Nephron (organoid): ENCODE measurements around the gene GALNT4.

Source experiments
- H3K27ac Mint-ChIP-seq, 3 experiments: 2 replicates each; pipeline ENCODE4 v1.8.0; 2020; ENCODE audit warnings: mixed read lengths in 3 of 3, mild to moderate bottlenecking in 2 of 3, moderate library complexity in 1 of 3
- H3K27me3 Mint-ChIP-seq: 2 replicates; pipeline ENCODE4 v1.8.0; 2021; ENCODE audit warnings: low read depth, mild to moderate bottlenecking, moderate library complexity, mixed read lengths
- H3K36me3 Mint-ChIP-seq: 2 replicates; pipeline ENCODE4 v1.8.0; 2020; ENCODE audit warnings: low read depth, mixed read lengths
- H3K4me1 Mint-ChIP-seq: 2 replicates; pipeline ENCODE4 v1.8.0; 2020; ENCODE audit warnings: mixed read lengths
- H3K4me3 Mint-ChIP-seq, 3 experiments: 2 replicates each; pipeline ENCODE4 v1.8.0; 2020; ENCODE audit warnings: mild to moderate bottlenecking in 3 of 3, mixed read lengths in 3 of 3, moderate library complexity in 2 of 3
- H3K9me3 Mint-ChIP-seq: 2 replicates; pipeline ENCODE4 v1.8.0; 2020; ENCODE audit warnings: mixed read lengths
- CTCF ChIP-seq, 3 experiments: fragments of 200-600 bp; sonication (generic); IDR thresholded peaks; one replicate each; pipeline ENCODE4 v1.5.0; 2021; ENCODE audit warnings: antibody characterized with exemption in 3 of 3; ENCODE audit not compliant: unreplicated experiment in 3 of 3

Gene GALNT4

DNA sequence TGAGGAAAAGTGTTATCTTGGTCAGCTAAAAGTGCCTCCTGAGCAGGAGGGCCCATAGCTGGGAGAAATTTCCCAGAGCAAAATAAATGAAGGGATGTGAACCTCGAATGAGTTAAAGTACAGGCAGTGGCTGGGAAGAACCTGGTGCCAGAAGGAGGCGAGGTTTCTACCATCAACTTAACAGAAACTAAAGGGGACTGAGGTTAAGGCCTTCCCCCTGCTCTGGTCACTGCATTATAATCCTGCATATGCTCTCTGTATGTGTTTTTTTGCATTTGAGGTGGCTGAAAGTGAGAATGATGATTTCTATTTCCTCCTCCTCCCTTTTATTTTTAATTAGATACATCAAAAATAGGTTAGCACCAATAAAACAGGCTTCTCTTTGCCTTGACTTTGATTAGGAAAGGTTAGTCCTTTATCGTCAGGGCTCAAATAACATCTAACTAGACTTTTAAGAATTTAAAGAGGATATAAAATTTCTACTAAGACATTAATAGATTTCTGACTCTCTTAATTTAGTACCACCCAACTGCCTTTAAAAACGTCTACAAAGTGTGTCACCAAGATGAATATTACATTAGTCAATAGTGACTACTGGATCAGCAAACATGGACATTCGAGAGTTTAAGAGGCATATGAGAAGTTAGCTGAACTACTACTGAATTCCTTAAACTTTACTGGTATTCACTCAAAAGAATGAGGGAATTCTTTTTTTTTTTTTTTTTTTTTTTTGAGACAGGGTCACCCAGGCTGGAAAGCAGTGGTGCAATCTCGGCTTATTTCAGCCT lies 49.2 kb downstream of the GALNT4 start:
- H3K27ac Mint-ChIP-seq = no peak overlapping the region
- H3K36me3 Mint-ChIP-seq = no peaks in the 10 kb centered on the region
- no peaks in the 10 kb centered on the region for H3K4me1 Mint-ChIP-seq
- H3K4me3 Mint-ChIP-seq = no peak overlapping the region
- no peaks in the 10 kb centered on the region for H3K27me3 Mint-ChIP-seq
- H3K9me3 Mint-ChIP-seq = no peaks in the 10 kb centered on the region
- no peak for TF ChIP-seq CTCF (IDR thresholded peaks at IDR 0.05; ENCODE audit: unreplicated experiment in 3 of 3)

DNA sequence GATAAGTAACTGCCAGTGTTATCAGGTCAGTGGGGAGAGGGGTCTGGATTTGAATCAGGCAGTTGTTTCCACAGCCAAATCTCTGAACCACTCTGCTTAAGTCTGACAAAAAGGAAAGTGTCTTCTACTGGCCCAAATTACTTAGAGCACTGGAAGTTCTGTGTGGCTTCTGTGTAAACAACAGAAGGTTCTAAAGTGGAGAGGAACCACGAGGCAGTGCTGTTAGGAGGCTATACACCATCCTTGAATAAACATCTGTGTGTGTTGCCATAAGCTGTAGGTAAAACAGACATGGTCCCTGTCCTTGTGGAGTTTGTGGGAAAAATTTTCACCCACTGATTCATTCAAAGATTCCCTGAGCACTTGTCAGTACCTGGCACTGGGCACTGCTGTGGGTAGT lies 50.0 kb downstream of the GALNT4 start:
- Mint-ChIP-seq H3K36me3 (no peaks in the 10 kb centered on the region), H3K4me3 (no peak overlapping the region), H3K9me3 (no peaks in the 10 kb centered on the region), H3K4me1 (no peaks in the 10 kb centered on the region), H3K27me3 (no peaks in the 10 kb centered on the region), H3K27ac (no peak overlapping the region)
- TF ChIP-seq CTCF (IDR thresholded peaks at IDR 0.05; ENCODE audit: unreplicated experiment in 3 of 3) = no peak
